ENCODE measurements around the gene IL1RAPL1.

GRCh38 chrX:29691044-29691443 lies 1103.8 kb downstream of the IL1RAPL1 start:
- TF ChIP-seq CTCF (IDR thresholded peaks at IDR 0.05) (no peak), POLR2A (IDR thresholded peaks at IDR 0.05) (no peak)

Measured in thyroid gland (tissue), 4 donors.